NB4 (cell line): ENCODE data around the gene TMIE.

ENCODE experiments used
- CTCF ChIP-seq: IDR thresholded peaks from one replicate; pipeline ENCODE4 v1.5.1; 2012; ENCODE audit warnings: low read depth, low read length
- POLR2A ChIP-seq: IDR thresholded peaks from 2 replicates; pipeline ENCODE4 v1.6.1; 2011; ENCODE audit warnings: mild to moderate bottlenecking; ENCODE audit not compliant: insufficient read length; ENCODE audit errors: extremely low read depth

GRCh38 chr3:46713898-46714552 is 12.8 kb downstream of the TMIE start:
- TF ChIP-seq CTCF (no peak), POLR2A (no peak)
